8988T (cell line): Measurements from ENCODE around the gene LONP1.
A peak's percentile ranks its signal among the peaks of the same experiment; 100 is the strongest.
"Not testable (repeated sequence)": the region's sequence is repeated elsewhere in the genome, so short reads cannot be mapped to it uniquely, and the experiment has no call there.

ENCODE experiments used
- DNase-seq: peaks from one replicate; pipeline ENCODE4 v3.0.0; 2011

Gene LONP1

GRCh38 chr19:5711713-5712161 lies 8.2 kb downstream of the LONP1 start:
- DNase-seq = no peak

- DNase-seq = no peak
These were observed 8.9 kb downstream of the LONP1 start for GRCh38 chr19:5711025-5711424.

GRCh38 chr19:5707576-5708575 lies 12.1 kb downstream of the LONP1 start:
- DNase-seq = no peak

GRCh38 chr19:5706876-5707573 lies 12.9 kb downstream of the LONP1 start:
- DNase-seq = peak; percentile 14

- DNase-seq = no peak
These were observed 14.4 kb downstream of the LONP1 start for GRCh38 chr19:5705552-5705951.

- no peak for DNase-seq
These were observed 15.8 kb downstream of the LONP1 start for GRCh38 chr19:5703819-5704818.

- not testable (repeated sequence) for DNase-seq
These were observed 17.9 kb downstream of the LONP1 start for GRCh38 chr19:5702053-5702410.

- no peak for DNase-seq
These were observed 19.4 kb downstream of the LONP1 start for GRCh38 chr19:5700455-5701092.

- DNase-seq = no peak
These were observed 21.1 kb downstream of the LONP1 start for GRCh38 chr19:5698635-5699422.

GRCh38 chr19:5697890-5698634 lies 21.9 kb downstream of the LONP1 start:
- no peak for DNase-seq

- no peak for DNase-seq
These were observed 22.7 kb downstream of the LONP1 start for GRCh38 chr19:5697022-5697889.

GRCh38 chr19:5696196-5697021 lies 23.5 kb downstream of the LONP1 start:
- DNase-seq = no peak

GRCh38 chr19:5695649-5696195 lies 24.2 kb downstream of the LONP1 start:
- DNase-seq = no peak

- no peak for DNase-seq
These were observed 24.8 kb downstream of the LONP1 start for GRCh38 chr19:5694956-5695648.

- no peak for DNase-seq
These were observed 25.6 kb downstream of the LONP1 start for GRCh38 chr19:5694167-5694955.
